OCI-LY3 (cell line): ENCODE data around the gene SMAD6.

Experiments
- EZH2phosphoT487 ChIP-seq: fragments of 200-600 bp; shearing (Covaris generic); IDR thresholded peaks from 2 replicates; pipeline ENCODE4 v1.6.1; 2018; ENCODE audit warnings: antibody characterized with exemption, mixed run types, low read depth
- TF ChIP-seq, protein P1 (sequence below): fragments of 200-600, 300-600 bp; sonication (generic); IDR thresholded peaks from 2 replicates; pipeline ENCODE4 v1.5.1; 2014; ENCODE audit warnings: antibody characterized with exemption, low read length, low read depth

DNA sequence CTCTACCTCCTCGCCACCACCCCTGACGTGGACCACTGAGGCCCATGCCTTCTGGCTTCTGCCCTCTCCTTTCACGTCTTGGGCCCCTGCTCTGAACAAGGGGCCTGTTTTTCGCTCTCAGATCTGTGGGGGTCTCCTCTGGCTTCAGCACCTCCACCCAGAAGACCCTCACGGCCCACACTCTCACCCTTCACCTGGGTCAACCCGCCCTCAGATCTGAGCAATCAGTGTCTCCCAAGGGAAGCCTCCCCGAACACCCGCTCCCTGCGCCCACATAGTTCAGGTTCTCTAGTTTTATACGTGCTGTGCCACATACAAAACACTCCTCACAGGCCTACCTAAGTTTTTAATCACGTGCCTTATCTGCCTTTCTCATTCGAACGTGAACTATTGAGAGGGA, 48.2 kb upstream of the SMAD6 start:
- TF ChIP-seq, protein P1, sequence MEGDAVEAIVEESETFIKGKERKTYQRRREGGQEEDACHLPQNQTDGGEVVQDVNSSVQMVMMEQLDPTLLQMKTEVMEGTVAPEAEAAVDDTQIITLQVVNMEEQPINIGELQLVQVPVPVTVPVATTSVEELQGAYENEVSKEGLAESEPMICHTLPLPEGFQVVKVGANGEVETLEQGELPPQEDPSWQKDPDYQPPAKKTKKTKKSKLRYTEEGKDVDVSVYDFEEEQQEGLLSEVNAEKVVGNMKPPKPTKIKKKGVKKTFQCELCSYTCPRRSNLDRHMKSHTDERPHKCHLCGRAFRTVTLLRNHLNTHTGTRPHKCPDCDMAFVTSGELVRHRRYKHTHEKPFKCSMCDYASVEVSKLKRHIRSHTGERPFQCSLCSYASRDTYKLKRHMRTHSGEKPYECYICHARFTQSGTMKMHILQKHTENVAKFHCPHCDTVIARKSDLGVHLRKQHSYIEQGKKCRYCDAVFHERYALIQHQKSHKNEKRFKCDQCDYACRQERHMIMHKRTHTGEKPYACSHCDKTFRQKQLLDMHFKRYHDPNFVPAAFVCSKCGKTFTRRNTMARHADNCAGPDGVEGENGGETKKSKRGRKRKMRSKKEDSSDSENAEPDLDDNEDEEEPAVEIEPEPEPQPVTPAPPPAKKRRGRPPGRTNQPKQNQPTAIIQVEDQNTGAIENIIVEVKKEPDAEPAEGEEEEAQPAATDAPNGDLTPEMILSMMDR, result no peak
- TF ChIP-seq EZH2phosphoT487, result no peak
